ENCODE results near the gene SMARCAD1.
"Not testable (repeated sequence)": the region's sequence is repeated elsewhere in the genome, so short reads cannot be mapped to it uniquely, and the experiment has no call there.

Gene SMARCAD1

GRCh38 chr4:94232519-94232918 is 24.9 kb downstream of the SMARCAD1 start:
- no peak for DNase-seq (ENCODE audit: low read depth)

- peak; percentile 52 for DNase-seq (ENCODE audit: low read depth)
Measured at GRCh38 chr4:94235825-94236224, 28.2 kb downstream of the SMARCAD1 start.

GRCh38 chr4:94237271-94237670 is 29.6 kb downstream of the SMARCAD1 start:
- no peak for DNase-seq (ENCODE audit: low read depth)

- no peak for DNase-seq (ENCODE audit: low read depth)
Measured at GRCh38 chr4:94238160-94238559, 30.5 kb downstream of the SMARCAD1 start.

GRCh38 chr4:94240384-94240783 is 32.7 kb downstream of the SMARCAD1 start:
- DNase-seq (ENCODE audit: low read depth) = no peak

GRCh38 chr4:94244087-94244828 is 36.6 kb downstream of the SMARCAD1 start:
- no peak for DNase-seq (ENCODE audit: low read depth)

- DNase-seq (ENCODE audit: low read depth) = no peak
Measured at GRCh38 chr4:94244829-94245185, 37.1 kb downstream of the SMARCAD1 start.

- DNase-seq (ENCODE audit: low read depth) = no peak
Measured at GRCh38 chr4:94251094-94251493, 43.4 kb downstream of the SMARCAD1 start.

GRCh38 chr4:94253036-94253435 is 45.4 kb downstream of the SMARCAD1 start:
- peak; percentile 19 for DNase-seq (ENCODE audit: low read depth)

GRCh38 chr4:94256144-94256783 is 48.6 kb downstream of the SMARCAD1 start:
- DNase-seq (ENCODE audit: low read depth) = no peak

- DNase-seq (ENCODE audit: low read depth) = no peak
Measured at GRCh38 chr4:94256828-94257227, 49.2 kb downstream of the SMARCAD1 start.

GRCh38 chr4:94262163-94263016 is 54.7 kb downstream of the SMARCAD1 start:
- peak; percentile 66 for DNase-seq (ENCODE audit: low read depth)

GRCh38 chr4:94267037-94267436 is 59.4 kb downstream of the SMARCAD1 start:
- DNase-seq (ENCODE audit: low read depth) = no peak

GRCh38 chr4:94271248-94271647 is 63.6 kb downstream of the SMARCAD1 start:
- no peak for DNase-seq (ENCODE audit: low read depth)

- DNase-seq (ENCODE audit: low read depth) = peak; percentile 18
Measured at GRCh38 chr4:94274912-94275311, 67.2 kb downstream of the SMARCAD1 start.

GRCh38 chr4:94276204-94276603 is 68.5 kb downstream of the SMARCAD1 start:
- no peak for DNase-seq (ENCODE audit: low read depth)

GRCh38 chr4:94277534-94277933 is 69.9 kb downstream of the SMARCAD1 start:
- no peak for DNase-seq (ENCODE audit: low read depth)

GRCh38 chr4:94278781-94279180 is 71.1 kb downstream of the SMARCAD1 start:
- no peak for DNase-seq (ENCODE audit: low read depth)

GRCh38 chr4:94284889-94285288 is 77.2 kb downstream of the SMARCAD1 start:
- no peak for DNase-seq (ENCODE audit: low read depth)

GRCh38 chr4:94285666-94286065 is 78.0 kb downstream of the SMARCAD1 start:
- DNase-seq (ENCODE audit: low read depth) = no peak

GRCh38 chr4:94290245-94290644 is 82.6 kb downstream of the SMARCAD1 start:
- DNase-seq (ENCODE audit: low read depth) = no peak

- not testable (repeated sequence) for DNase-seq (ENCODE audit: low read depth)
Measured at GRCh38 chr4:94293981-94294380, 86.3 kb downstream of the SMARCAD1 start.

GRCh38 chr4:94295473-94295872 is 87.8 kb downstream of the SMARCAD1 start:
- DNase-seq (ENCODE audit: low read depth) = not testable (repeated sequence)

Measured in amniotic epithelial cell (primary cell).